H9 (cell line): ENCODE measurements around the gene DUSP11. TPM values are rescaled to one million over a fixed set of nuclear protein-coding genes. Genes with fewer than 3 reads are reported as not detected.

ENCODE experiments used
- DNase-seq: peaks from one replicate; pipeline ENCODE4 v3.0.0-alpha.2; 2017
- H2AFZ ChIP-seq: one replicate; pipeline ENCODE4 v1.6.1; 2013; ENCODE audit warnings: mild to moderate bottlenecking, low read length, control low read depth, moderate library complexity
- H2AK5ac ChIP-seq: 2 replicates; pipeline ENCODE4 v1.6.1; 2013; ENCODE audit warnings: low read length, control low read depth, mixed read lengths; ENCODE audit not compliant: insufficient read length
- H2BK120ac ChIP-seq: one replicate; pipeline ENCODE4 v1.6.1; 2013; ENCODE audit warnings: low read depth, mild to moderate bottlenecking, low read length, control low read depth, inconsistent platforms; ENCODE audit not compliant: poor library complexity, severe bottlenecking
- H2BK12ac ChIP-seq: 2 replicates; pipeline ENCODE4 v1.6.1; 2013; ENCODE audit warnings: low read length, control low read depth, mixed read lengths, low read depth; ENCODE audit not compliant: insufficient read length
- H2BK15ac ChIP-seq: 2 replicates; pipeline ENCODE4 v1.6.1; 2013; ENCODE audit warnings: low read depth, low read length, control low read depth
- H2BK20ac ChIP-seq: one replicate; pipeline ENCODE4 v1.6.1; 2013; ENCODE audit warnings: low read depth, mild to moderate bottlenecking, low read length, control low read depth, inconsistent platforms; ENCODE audit not compliant: poor library complexity, severe bottlenecking
- H2BK5ac ChIP-seq: 2 replicates; pipeline ENCODE4 v1.6.1; 2013; ENCODE audit warnings: low read length, control low read depth, mixed read lengths; ENCODE audit not compliant: insufficient read length
- H3K14ac ChIP-seq: 2 replicates; pipeline ENCODE4 v1.6.1; 2013; ENCODE audit warnings: low read length, control low read depth; ENCODE audit not compliant: insufficient read depth
- H3K18ac ChIP-seq: 2 replicates; pipeline ENCODE4 v1.6.1; 2013; ENCODE audit warnings: low read depth, mild to moderate bottlenecking, mixed read lengths, low read length, control low read depth; ENCODE audit not compliant: insufficient read length
- H3K23ac ChIP-seq: 2 replicates; pipeline ENCODE4 v1.6.1; 2013; ENCODE audit warnings: low read length, control low read depth, mixed read lengths, low read depth; ENCODE audit not compliant: insufficient read length
- H3K23me2 ChIP-seq: 2 replicates; pipeline ENCODE4 v1.6.1; 2013; ENCODE audit warnings: low read depth, mild to moderate bottlenecking, mixed read lengths, low read length, control low read depth; ENCODE audit not compliant: insufficient read length, poor library complexity, severe bottlenecking
- H3K27ac ChIP-seq: 2 replicates; pipeline ENCODE4 v1.5.1; 2013; ENCODE audit warnings: low read length, control low read depth, mixed read lengths, low read depth; ENCODE audit not compliant: insufficient read length
- H3K27me3 ChIP-seq: 2 replicates; pipeline ENCODE4 v1.6.1; 2013; ENCODE audit warnings: low read length, control low read depth, inconsistent platforms; ENCODE audit not compliant: insufficient read depth
- H3K4ac ChIP-seq: 2 replicates; pipeline ENCODE4 v1.6.1; 2013; ENCODE audit warnings: low read depth, mild to moderate bottlenecking, control low read depth, inconsistent platforms, low read length, moderate library complexity
- H3K4me1 ChIP-seq: 2 replicates; pipeline ENCODE4 v1.6.1; 2013; ENCODE audit warnings: low read length, control low read depth, inconsistent platforms; ENCODE audit not compliant: insufficient read depth
- H3K4me2 ChIP-seq: 2 replicates; pipeline ENCODE4 v1.6.1; 2013; ENCODE audit warnings: low read length, control low read depth, mixed read lengths; ENCODE audit not compliant: insufficient read length, insufficient read depth
- H3K56ac ChIP-seq: 2 replicates; pipeline ENCODE4 v1.6.1; 2013; ENCODE audit warnings: low read depth, mild to moderate bottlenecking, mixed read lengths, low read length, control low read depth; ENCODE audit not compliant: insufficient read length
- H3K79me1 ChIP-seq: 2 replicates; pipeline ENCODE4 v1.6.1; 2013; ENCODE audit warnings: low read depth, mild to moderate bottlenecking, moderate library complexity, low read length, control low read depth, inconsistent platforms; ENCODE audit not compliant: insufficient read depth, poor library complexity, severe bottlenecking
- H3K79me2 ChIP-seq: 2 replicates; pipeline ENCODE4 v1.6.1; 2013; ENCODE audit warnings: low read length, control low read depth, inconsistent platforms; ENCODE audit not compliant: insufficient read depth
- H3K9ac ChIP-seq: 2 replicates; pipeline ENCODE4 v1.6.1; 2013; ENCODE audit warnings: low read length, control low read depth, mixed read lengths; ENCODE audit not compliant: insufficient read length; ENCODE audit errors: extremely low read depth
- H3K9me3 ChIP-seq: one replicate; pipeline ENCODE4 v1.6.1; 2013; ENCODE audit warnings: low read depth, low read length, inconsistent platforms; ENCODE audit not compliant: control insufficient read depth
- H3T11ph ChIP-seq: one replicate; pipeline ENCODE4 v1.6.1; 2013; ENCODE audit warnings: mild to moderate bottlenecking, low read length, control low read depth, inconsistent platforms
- H4K20me1 ChIP-seq: one replicate; pipeline ENCODE4 v1.6.1; 2013; ENCODE audit not compliant: control insufficient read depth, insufficient read length, insufficient read depth
- H4K5ac ChIP-seq: 2 replicates; pipeline ENCODE4 v1.6.1; 2013; ENCODE audit warnings: low read depth, mild to moderate bottlenecking, mixed read lengths, low read length, control low read depth; ENCODE audit not compliant: insufficient read length
- H4K8ac ChIP-seq: replicated peaks from 2 replicates; pipeline ENCODE4 v1.6.1; 2013; ENCODE audit warnings: low read length, control low read depth, mixed read lengths, low read depth; ENCODE audit not compliant: insufficient read length
- H4K91ac ChIP-seq: 2 replicates; pipeline ENCODE4 v1.6.1; 2013; ENCODE audit warnings: low read depth, mild to moderate bottlenecking, moderate library complexity, mixed read lengths, low read length, control low read depth; ENCODE audit not compliant: insufficient read length
- H3K27ac Mint-ChIP-seq, 3 experiments: 2 replicates in 2 of 3; 3 replicates in 1 of 3; pipeline ENCODE4 v1.8.0; 2020 to 2021; ENCODE audit warnings: mixed read lengths in 3 of 3, mild to moderate bottlenecking in 1 of 3, moderate library complexity in 1 of 3
- H3K27me3 Mint-ChIP-seq: 2 replicates; pipeline ENCODE4 v1.8.0; 2021; ENCODE audit warnings: low read depth, mild to moderate bottlenecking, moderate library complexity, mixed read lengths
- H3K36me3 Mint-ChIP-seq, 3 experiments: 2 replicates in 2 of 3; 3 replicates in 1 of 3; pipeline ENCODE4 v1.8.0; 2020 to 2021; ENCODE audit warnings: low read depth in 3 of 3, mixed read lengths in 3 of 3; ENCODE audit not compliant: insufficient read depth in 1 of 3
- H3K4me1 Mint-ChIP-seq, 2 experiments: 2 replicates each; pipeline ENCODE4 v1.8.0; 2020; ENCODE audit warnings: mixed read lengths in 2 of 2
- H3K4me3 Mint-ChIP-seq, 2 experiments: 2 replicates in 1 of 2; 3 replicates in 1 of 2; pipeline ENCODE4 v1.8.0; 2020 to 2021; ENCODE audit warnings: mild to moderate bottlenecking in 2 of 2, mixed read lengths in 2 of 2, moderate library complexity in 1 of 2
- H3K9me3 Mint-ChIP-seq, 2 experiments: 2 replicates in 1 of 2; 3 replicates in 1 of 2; pipeline ENCODE4 v1.8.0; 2020; ENCODE audit warnings: mild to moderate bottlenecking in 2 of 2, mixed read lengths in 2 of 2, moderate library complexity in 1 of 2
- CTCF ChIP-seq: fragments of 200-600 bp; sonication (generic); conservative IDR thresholded peaks from 3 replicates; pipeline ENCODE4 v1.8.0; 2021; ENCODE audit warnings: antibody characterized with exemption, mild to moderate bottlenecking
- WGBS: extraction: QIAGEN DNeasy Blood & Tissue Kit; methylation state at CpG from one replicate; pipeline ENCODE4 v1.1.7; 2013; ENCODE audit warnings: missing lambda C conversion rate, low lambda C conversion rate, mixed read lengths; ENCODE audit not compliant: insufficient read length; ENCODE audit errors: extremely low coverage; 5-methylcytosine and 5-hydroxymethylcytosine counted together
- total RNA-seq: library from RNA; stranded (reverse); gene quantifications from 2 replicates; pipeline ENCODE4 v1.2.1, GENCODE V29; 2021

Gene DUSP11
- total RNA-seq, 1 experiment from 2014 or later: 21.4 TPM

- H3K27ac ChIP-seq: no peak overlapping the region
- no peak for TF ChIP-seq CTCF
- no peak overlapping the region for H3K14ac ChIP-seq
- Mint-ChIP-seq H3K9me3 (peaks cover 33 to 51% of the 10 kb centered on the region in 2 experiments), H3K4me3 (no peak overlapping the region), H3K27ac (no peak overlapping the region), H3K36me3 (peaks cover 0 to 4% (median 0%) of the 10 kb centered on the region in 3 experiments; a peak in 4 of 7 replicates), H3K4me1 (no peaks in the 10 kb centered on the region), H3K27me3 (peaks cover 67% of the 10 kb centered on the region)
- no peaks in the 10 kb centered on the region for H3K23me2 ChIP-seq
- no peak overlapping the region for H4K8ac ChIP-seq
- H3K27me3 ChIP-seq: no peaks in the 10 kb centered on the region
- H3K4me1 ChIP-seq: no peaks in the 10 kb centered on the region
- H3K56ac ChIP-seq: no peak overlapping the region
- H3K79me1 ChIP-seq: no peaks in the 10 kb centered on the region
- H3K4ac ChIP-seq: no peak overlapping the region
- no peak overlapping the region for H4K5ac ChIP-seq
- no peak overlapping the region for H2BK15ac ChIP-seq
- no peak overlapping the region for H2BK20ac ChIP-seq
- no peak overlapping the region for H2BK12ac ChIP-seq
- DNase-seq: no peak
- no peaks in the 10 kb centered on the region for H3K79me2 ChIP-seq
- no peak overlapping the region for H2BK120ac ChIP-seq
- no peak overlapping the region for H2BK5ac ChIP-seq
- no peak overlapping the region for H2AK5ac ChIP-seq
- H3K9ac ChIP-seq: no peak overlapping the region
- no peak overlapping the region for H3K18ac ChIP-seq
- H4K91ac ChIP-seq: no peak overlapping the region
- H3T11ph ChIP-seq: no peak overlapping the region
- no peak overlapping the region for H3K23ac ChIP-seq
- H2AFZ ChIP-seq: no peak overlapping the region
- no peaks in the 10 kb centered on the region for H4K20me1 ChIP-seq
- H3K9me3 ChIP-seq: peaks cover 11% of the 10 kb centered on the region
- no CpG with 5 or more reads among the region's 8 CpGs for WGBS
- no peak overlapping the region for H3K4me2 ChIP-seq
Measured at GRCh38 chr2:73716543-73717250, 63.2 kb downstream of the DUSP11 start.
